ENCODE results near the gene HRH3.

The HRH3 gene

DNA sequence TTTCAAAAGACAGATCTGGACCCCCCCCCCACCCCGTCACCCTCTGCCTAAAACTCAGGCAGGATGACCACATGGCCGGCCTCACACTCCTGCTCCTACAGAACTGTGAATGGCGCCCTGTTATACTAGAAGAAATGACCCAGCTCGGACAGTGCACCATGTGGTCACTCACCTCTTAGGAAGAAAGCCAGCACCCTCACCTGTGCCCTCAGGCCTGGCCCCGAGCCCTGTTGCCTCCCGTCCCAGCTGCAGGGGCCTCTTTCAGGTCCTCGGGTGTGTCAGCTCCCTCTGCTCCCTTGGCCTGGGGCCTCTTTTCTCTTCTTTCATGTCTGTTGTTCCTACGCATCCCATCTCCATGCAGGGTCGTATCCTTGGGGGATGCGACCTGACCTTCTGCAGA lies 42.0 kb upstream of the HRH3 start:
- Histone ChIP-seq H3F3A (ENCODE audit: insufficient read depth) (no peaks in the 10 kb centered on the region), H3K27ac (ENCODE audit: low read depth, low read length) (no peak overlapping the region), H4K20me1 (ENCODE audit: low read depth, low read length) (no peaks in the 10 kb centered on the region), H3K36me3 (ENCODE audit: low read length) (0 out of 2 replicates have a peak, but pooled peaks cover 3% of the 10 kb centered on the region), H3K27me3 (ENCODE audit: low read length) (no peaks in the 10 kb centered on the region), H2AFZ (ENCODE audit: low read depth, low read length, severe bottlenecking) (no peak overlapping the region), H3K4me3 (ENCODE audit: insufficient read depth, low read length, poor library complexity, severe bottlenecking) (no peak overlapping the region), H3K4me2 (ENCODE audit: low read depth, low read length, poor library complexity, severe bottlenecking) (no peak overlapping the region), H3K9me3 (ENCODE audit: insufficient read depth, low read length) (no peaks in the 10 kb centered on the region), H3K79me2 (ENCODE audit: insufficient read depth, low read length) (no peaks in the 10 kb centered on the region), H3K9me2 (replicated peaks; ENCODE audit: insufficient read depth, low read length) (no peaks in the 10 kb centered on the region), H3K9ac (ENCODE audit: low read length) (no peak overlapping the region)
- TF ChIP-seq EZH2phosphoT487 (conservative IDR thresholded peaks at IDR 0.05; ENCODE audit: low read length), result no peak
- TF ChIP-seq, protein P1, sequence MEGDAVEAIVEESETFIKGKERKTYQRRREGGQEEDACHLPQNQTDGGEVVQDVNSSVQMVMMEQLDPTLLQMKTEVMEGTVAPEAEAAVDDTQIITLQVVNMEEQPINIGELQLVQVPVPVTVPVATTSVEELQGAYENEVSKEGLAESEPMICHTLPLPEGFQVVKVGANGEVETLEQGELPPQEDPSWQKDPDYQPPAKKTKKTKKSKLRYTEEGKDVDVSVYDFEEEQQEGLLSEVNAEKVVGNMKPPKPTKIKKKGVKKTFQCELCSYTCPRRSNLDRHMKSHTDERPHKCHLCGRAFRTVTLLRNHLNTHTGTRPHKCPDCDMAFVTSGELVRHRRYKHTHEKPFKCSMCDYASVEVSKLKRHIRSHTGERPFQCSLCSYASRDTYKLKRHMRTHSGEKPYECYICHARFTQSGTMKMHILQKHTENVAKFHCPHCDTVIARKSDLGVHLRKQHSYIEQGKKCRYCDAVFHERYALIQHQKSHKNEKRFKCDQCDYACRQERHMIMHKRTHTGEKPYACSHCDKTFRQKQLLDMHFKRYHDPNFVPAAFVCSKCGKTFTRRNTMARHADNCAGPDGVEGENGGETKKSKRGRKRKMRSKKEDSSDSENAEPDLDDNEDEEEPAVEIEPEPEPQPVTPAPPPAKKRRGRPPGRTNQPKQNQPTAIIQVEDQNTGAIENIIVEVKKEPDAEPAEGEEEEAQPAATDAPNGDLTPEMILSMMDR (IDR thresholded peaks at IDR 0.05; ENCODE audit: insufficient read depth, low read length, poor library complexity, severe bottlenecking), result no peak

DNA sequence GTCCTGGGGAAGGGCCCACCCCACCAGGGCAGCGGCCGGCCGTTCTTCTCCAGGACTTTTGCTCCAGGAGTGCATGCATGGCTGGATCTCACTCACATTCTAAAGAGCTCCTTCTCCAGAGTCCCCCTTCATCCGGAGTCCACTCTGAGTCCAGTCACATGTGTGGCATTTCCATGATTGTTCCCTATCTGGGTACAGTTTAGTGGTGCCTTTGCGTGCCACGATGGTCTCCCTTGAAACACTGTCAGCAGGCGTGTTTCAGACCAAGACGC lies 39.2 kb upstream of the HRH3 start:
- Histone ChIP-seq H3K79me2 (ENCODE audit: insufficient read depth, low read length) (no peaks in the 10 kb centered on the region), H3K36me3 (ENCODE audit: low read length) (no peaks in the 10 kb centered on the region), H3K4me2 (ENCODE audit: low read depth, low read length, poor library complexity, severe bottlenecking) (no peak overlapping the region), H3K27ac (ENCODE audit: low read depth, low read length) (no peak overlapping the region), H3K9ac (ENCODE audit: low read length) (no peak overlapping the region), H2AFZ (ENCODE audit: low read depth, low read length, severe bottlenecking) (no peak overlapping the region), H3K9me2 (replicated peaks; ENCODE audit: insufficient read depth, low read length) (no peaks in the 10 kb centered on the region), H3K9me3 (ENCODE audit: insufficient read depth, low read length) (no peaks in the 10 kb centered on the region), H4K20me1 (ENCODE audit: low read depth, low read length) (no peaks in the 10 kb centered on the region), H3F3A (ENCODE audit: insufficient read depth) (no peaks in the 10 kb centered on the region), H3K27me3 (ENCODE audit: low read length) (no peaks in the 10 kb centered on the region), H3K4me3 (ENCODE audit: insufficient read depth, low read length, poor library complexity, severe bottlenecking) (no peak overlapping the region)
- TF ChIP-seq EZH2phosphoT487 (conservative IDR thresholded peaks at IDR 0.05; ENCODE audit: low read length), result no peak
- TF ChIP-seq, protein P1 (IDR thresholded peaks at IDR 0.05; ENCODE audit: insufficient read depth, low read length, poor library complexity, severe bottlenecking), result no peak

DNA sequence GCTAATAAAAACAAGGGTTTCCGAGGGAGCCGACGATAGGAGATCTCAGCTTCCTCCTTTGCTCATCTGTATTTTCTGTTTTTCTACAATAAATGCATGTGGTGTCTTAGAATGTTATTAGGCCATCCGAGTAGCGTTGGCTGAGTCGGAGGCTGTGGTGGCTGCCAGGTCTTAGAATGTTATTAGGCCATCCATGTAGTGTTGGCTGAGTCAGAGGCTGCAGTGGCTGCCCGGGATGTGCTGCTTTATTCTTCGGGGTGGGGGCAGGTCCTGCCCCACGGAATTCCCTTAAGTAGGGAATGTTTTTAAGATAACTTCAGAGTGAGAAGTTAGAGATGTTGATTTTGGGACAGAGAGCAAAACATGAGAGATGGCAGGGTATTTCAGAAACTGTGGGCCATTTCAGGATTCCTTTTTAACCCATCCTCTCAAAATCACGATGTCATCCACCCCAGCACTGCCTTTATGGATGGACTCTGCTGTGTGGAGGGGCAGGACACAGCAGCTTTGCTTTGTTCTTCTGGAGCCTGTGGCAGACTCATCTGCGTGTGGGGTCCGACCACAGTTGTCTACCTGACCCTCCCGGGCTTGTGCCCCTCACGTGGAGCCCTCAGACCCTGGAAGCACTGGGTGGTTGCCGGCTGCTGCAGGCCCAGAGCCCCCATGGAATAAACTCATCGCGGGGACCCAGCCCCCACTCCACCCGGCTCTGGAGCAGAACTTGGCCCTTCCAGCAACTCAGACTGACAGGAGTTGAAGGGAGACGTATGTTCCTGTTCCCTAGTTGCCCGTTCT lies 38.6 kb upstream of the HRH3 start:
- Histone ChIP-seq H2AFZ (ENCODE audit: low read depth, low read length, severe bottlenecking) (no peak overlapping the region), H3K79me2 (ENCODE audit: insufficient read depth, low read length) (no peaks in the 10 kb centered on the region), H3K9ac (ENCODE audit: low read length) (no peak overlapping the region), H3K9me3 (ENCODE audit: insufficient read depth, low read length) (no peaks in the 10 kb centered on the region), H3F3A (ENCODE audit: insufficient read depth) (no peaks in the 10 kb centered on the region), H3K27me3 (ENCODE audit: low read length) (no peaks in the 10 kb centered on the region), H3K4me3 (ENCODE audit: insufficient read depth, low read length, poor library complexity, severe bottlenecking) (no peak overlapping the region), H4K20me1 (ENCODE audit: low read depth, low read length) (no peaks in the 10 kb centered on the region), H3K4me2 (ENCODE audit: low read depth, low read length, poor library complexity, severe bottlenecking) (no peak overlapping the region), H3K9me2 (replicated peaks; ENCODE audit: insufficient read depth, low read length) (no peaks in the 10 kb centered on the region), H3K36me3 (ENCODE audit: low read length) (no peaks in the 10 kb centered on the region), H3K27ac (ENCODE audit: low read depth, low read length) (no peak overlapping the region)
- TF ChIP-seq, protein P1 (IDR thresholded peaks at IDR 0.05; ENCODE audit: insufficient read depth, low read length, poor library complexity, severe bottlenecking), result no peak
- no peak for TF ChIP-seq EZH2phosphoT487 (conservative IDR thresholded peaks at IDR 0.05; ENCODE audit: low read length)

Data from SU-DHL-6 (cell line).